CD14-positive monocyte (primary cell): ENCODE results near the gene MORN4. TPM values are rescaled to one million over a fixed set of nuclear protein-coding genes. Genes with fewer than 3 reads are reported as not detected.

Source experiments
- DNase-seq, 3 donors: peaks; one replicate each; pipeline ENCODE4 v3.0.0-alpha.2; 2011 to 2022
- H2AFZ ChIP-seq: 2 replicates; pipeline ENCODE4 v1.6.0; 2012; ENCODE audit warnings: mild to moderate bottlenecking, low read depth, low read length, inconsistent platforms; ENCODE audit not compliant: insufficient read depth, poor library complexity, severe bottlenecking
- H3K27ac ChIP-seq, 2 donors: 1 replicate in 1 of 2; 2 replicates in 1 of 2; pipeline ENCODE4 v1.5.1; 2012 to 2013; ENCODE audit warnings: low read length in 2 of 2, control low read depth in 1 of 2, inconsistent platforms in 1 of 2, low read depth in 1 of 2, mild to moderate bottlenecking in 1 of 2
- H3K27me3 ChIP-seq, 2 donors: one replicate each; pipeline versions ENCODE4 v1.6.0 to v1.6.1; 2011 to 2013; ENCODE audit warnings: low read length in 2 of 2; ENCODE audit not compliant: control insufficient read depth in 2 of 2, insufficient read depth in 2 of 2
- H3K36me3 ChIP-seq, 2 donors: replicated peaks in 1 of 2; 1 replicate in 1 of 2; 2 replicates in 1 of 2; pipeline versions ENCODE4 v1.5.1 to v1.6.1; 2012 to 2013; ENCODE audit warnings: low read length in 2 of 2, control low read depth in 1 of 2, inconsistent platforms in 1 of 2, mild to moderate bottlenecking in 1 of 2; ENCODE audit not compliant: insufficient read depth in 2 of 2, control insufficient read depth in 1 of 2
- H3K4me1 ChIP-seq, 2 donors: 1 replicate in 1 of 2; 2 replicates in 1 of 2; pipeline versions ENCODE4 v1.5.1 to v1.6.1; 2012 to 2013; ENCODE audit warnings: low read length in 2 of 2, control low read depth in 1 of 2, inconsistent platforms in 1 of 2, mild to moderate bottlenecking in 1 of 2, moderate library complexity in 1 of 2; ENCODE audit not compliant: insufficient read depth in 2 of 2, control insufficient read depth in 1 of 2
- H3K4me2 ChIP-seq: replicated peaks from 2 replicates; pipeline ENCODE3; 2012; ENCODE audit warnings: low read length, moderate library complexity, mild to moderate bottlenecking; ENCODE audit not compliant: poor library complexity, severe bottlenecking; ENCODE audit errors: extremely low read depth
- H3K4me3 ChIP-seq, 3 experiments: fragments of 200-600 bp in 1 of 3; sonication (generic) in 1 of 3; replicated peaks in 1 of 3; 1 replicate in 2 of 3; 2 replicates in 1 of 3; pipeline ENCODE4 v1.5.1; 2011 to 2013; ENCODE audit warnings: low read length in 3 of 3, mild to moderate bottlenecking in 3 of 3, control low read depth in 2 of 3, low read depth in 2 of 3, inconsistent platforms in 1 of 3, moderate library complexity in 1 of 3
- H3K79me2 ChIP-seq: 2 replicates; pipeline ENCODE4 v1.6.0; 2012; ENCODE audit warnings: mild to moderate bottlenecking, control low read depth, inconsistent platforms, low read length, moderate library complexity; ENCODE audit not compliant: insufficient read depth
- H3K9ac ChIP-seq: 2 replicates; pipeline ENCODE4 v1.6.0; 2017; ENCODE audit warnings: low read length, mild to moderate bottlenecking; ENCODE audit not compliant: insufficient read depth, poor library complexity, severe bottlenecking
- H3K9me3 ChIP-seq, 2 donors: replicated peaks in 1 of 2; 1 replicate in 1 of 2; 2 replicates in 1 of 2; pipeline versions ENCODE4 v1.5.1 to v1.6.1; 2012 to 2013; ENCODE audit warnings: low read length in 2 of 2, control low read depth in 1 of 2; ENCODE audit not compliant: control insufficient read depth in 1 of 2, insufficient read depth in 1 of 2
- H4K20me1 ChIP-seq: 2 replicates; pipeline ENCODE4 v1.6.0; 2012; ENCODE audit warnings: mild to moderate bottlenecking, low read length, control low read depth, moderate library complexity; ENCODE audit not compliant: insufficient read depth
- H3K27ac Mint-ChIP-seq, 7 donors: one replicate each; pipeline ENCODE4 v1.8.0; 2020; ENCODE audit warnings: mild to moderate bottlenecking in 7 of 7, mixed read lengths in 7 of 7, moderate library complexity in 6 of 7, inconsistent platforms in 2 of 7
- H3K27me3 Mint-ChIP-seq, 3 donors: one replicate each; pipeline ENCODE4 v1.8.0; 2021 to 2022; ENCODE audit warnings: low read depth in 3 of 3, mild to moderate bottlenecking in 3 of 3, mixed read lengths in 3 of 3, moderate library complexity in 3 of 3, inconsistent platforms in 1 of 3
- H3K36me3 Mint-ChIP-seq, 2 donors: one replicate each; pipeline ENCODE4 v1.8.0; 2020; ENCODE audit warnings: mixed read lengths in 2 of 2, inconsistent platforms in 1 of 2, mild to moderate bottlenecking in 1 of 2
- H3K4me1 Mint-ChIP-seq: one replicate; pipeline ENCODE4 v1.8.0; 2020; ENCODE audit warnings: mild to moderate bottlenecking, mixed read lengths
- H3K4me3 Mint-ChIP-seq, 2 donors: one replicate each; pipeline ENCODE4 v1.8.0; 2020; ENCODE audit warnings: mild to moderate bottlenecking in 2 of 2, mixed read lengths in 2 of 2, moderate library complexity in 1 of 2
- H3K9me3 Mint-ChIP-seq, 7 donors: one replicate each; pipeline ENCODE4 v1.8.0; 2020 to 2022; ENCODE audit warnings: mixed read lengths in 7 of 7, mild to moderate bottlenecking in 6 of 7, moderate library complexity in 6 of 7, inconsistent platforms in 2 of 7
- WGBS: methylation state at CpG from one replicate; pipeline ENCODE4 v1.1.5; 2013; ENCODE audit warnings: missing lambda C conversion rate; ENCODE audit not compliant: insufficient coverage; 5-methylcytosine and 5-hydroxymethylcytosine counted together
- intact Hi-C, 2 donors: fragments of 100-400 bp; cut with micrococcal nuclease; formaldehyde crosslinking; loops; one replicate each; pipeline versions ENCODE4 v1.15.0 to v1.15.1; 2023
- polyA plus RNA-seq, 3 donors: library from polyadenylated mRNA; depleted of rRNA in 1 of 3; unstranded in 2 of 3; stranded (reverse) in 1 of 3; fragments of 300-500 nt in 2 of 3; fragments of >200 nt in 1 of 3; fragmentation: Illumina TruSeq in 2 of 3; gene quantifications; 1 replicate in 2 of 3; 2 replicates in 1 of 3; pipeline ENCODE4 v1.2.3, GENCODE V29; 2012 to 2021
- TF ChIP-seq, protein P1 (sequence below): fragments of 200-600 bp; IDR thresholded peaks from one replicate; pipeline ENCODE4 v1.8.0; 2022; ENCODE audit warnings: antibody characterized with exemption, mild to moderate bottlenecking

The MORN4 gene
- polyA plus RNA-seq, 3 donors = not detected

GRCh38 chr10:97573672-97574071, 59.6 kb downstream of the MORN4 start:
- peaks cover 6 to 14% (median 13%) of the 10 kb centered on the region in 3 donors for H3K27me3 Mint-ChIP-seq
- Histone ChIP-seq H3K9ac (no peak overlapping the region), H3K4me3 (no peak overlapping the region), H3K4me2 (no peak overlapping the region), H3K79me2 (no peaks in the 10 kb centered on the region), H3K27ac (no peak overlapping the region), H2AFZ (no peak overlapping the region), H4K20me1 (peaks cover 4% of the 10 kb centered on the region), H3K4me1 (no peaks in the 10 kb centered on the region), H3K9me3 (no peaks in the 10 kb centered on the region), H3K27me3 (peaks cover 0 to 6% of the 10 kb centered on the region in 2 donors), H3K36me3 (peaks cover 21 to 34% of the 10 kb centered on the region in 2 donors)
- H3K4me3 Mint-ChIP-seq = no peak overlapping the region
- peaks cover 20 to 31% of the 10 kb centered on the region in 2 donors for H3K36me3 Mint-ChIP-seq
- no CpG with 5 or more reads among the region's 2 CpGs for WGBS
- H3K27ac Mint-ChIP-seq = no peak overlapping the region
- DNase-seq = no peak
- TF ChIP-seq, protein P1, sequence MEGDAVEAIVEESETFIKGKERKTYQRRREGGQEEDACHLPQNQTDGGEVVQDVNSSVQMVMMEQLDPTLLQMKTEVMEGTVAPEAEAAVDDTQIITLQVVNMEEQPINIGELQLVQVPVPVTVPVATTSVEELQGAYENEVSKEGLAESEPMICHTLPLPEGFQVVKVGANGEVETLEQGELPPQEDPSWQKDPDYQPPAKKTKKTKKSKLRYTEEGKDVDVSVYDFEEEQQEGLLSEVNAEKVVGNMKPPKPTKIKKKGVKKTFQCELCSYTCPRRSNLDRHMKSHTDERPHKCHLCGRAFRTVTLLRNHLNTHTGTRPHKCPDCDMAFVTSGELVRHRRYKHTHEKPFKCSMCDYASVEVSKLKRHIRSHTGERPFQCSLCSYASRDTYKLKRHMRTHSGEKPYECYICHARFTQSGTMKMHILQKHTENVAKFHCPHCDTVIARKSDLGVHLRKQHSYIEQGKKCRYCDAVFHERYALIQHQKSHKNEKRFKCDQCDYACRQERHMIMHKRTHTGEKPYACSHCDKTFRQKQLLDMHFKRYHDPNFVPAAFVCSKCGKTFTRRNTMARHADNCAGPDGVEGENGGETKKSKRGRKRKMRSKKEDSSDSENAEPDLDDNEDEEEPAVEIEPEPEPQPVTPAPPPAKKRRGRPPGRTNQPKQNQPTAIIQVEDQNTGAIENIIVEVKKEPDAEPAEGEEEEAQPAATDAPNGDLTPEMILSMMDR = no peak
- intact Hi-C loops = loop anchor here in 1 of 2 donors (10.0 kb wide), 2 partner anchors 91 to 161 kb away; partner anchors contain the start of gene ZFYVE27
- no peaks in the 10 kb centered on the region for H3K4me1 Mint-ChIP-seq
- no peaks in the 10 kb centered on the region for H3K9me3 Mint-ChIP-seq

GRCh38 chr10:97573021-97573420, 60.3 kb downstream of the MORN4 start:
- peaks cover 2 to 7% (median 6%) of the 10 kb centered on the region in 3 donors for H3K27me3 Mint-ChIP-seq
- peaks cover 25 to 41% of the 10 kb centered on the region in 2 donors for H3K36me3 ChIP-seq
- no peak overlapping the region for H2AFZ ChIP-seq
- H3K4me2 ChIP-seq = no peak overlapping the region
- H3K27me3 ChIP-seq = no peaks in the 10 kb centered on the region
- H3K79me2 ChIP-seq = no peaks in the 10 kb centered on the region
- no peaks in the 10 kb centered on the region for H3K4me1 Mint-ChIP-seq
- intact Hi-C loops = loop anchor here in 1 of 2 donors (10.0 kb wide), 2 partner anchors 92 to 162 kb away; partner anchors contain the start of gene ZFYVE27
- no peak overlapping the region for H3K4me3 ChIP-seq
- H3K4me3 Mint-ChIP-seq = no peak overlapping the region
- no peaks in the 10 kb centered on the region for H3K9me3 ChIP-seq
- no peaks in the 10 kb centered on the region for H3K4me1 ChIP-seq
- H3K27ac ChIP-seq = no peak overlapping the region
- WGBS = no CpG with 5 or more reads among the region's 2 CpGs
- TF ChIP-seq, protein P1 = no peak
- H3K36me3 Mint-ChIP-seq = peaks cover 24 to 38% of the 10 kb centered on the region in 2 donors
- peaks cover 4% of the 10 kb centered on the region for H4K20me1 ChIP-seq
- no peak for DNase-seq
- H3K9me3 Mint-ChIP-seq = no peaks in the 10 kb centered on the region
- no peak overlapping the region for H3K27ac Mint-ChIP-seq
- no peak overlapping the region for H3K9ac ChIP-seq
